NOMO-1 treated with DMSO at 0.1 percent for 48 hours (cell line): ENCODE measurements around the gene C3orf18.

Source experiments
- DNase-seq: peaks from one replicate; lab custom pipeline; 2025; ENCODE audit not compliant: unreplicated experiment; lab: John Stamatoyannopoulos, UW

The C3orf18 gene

GRCh38 chr3:50567386-50568167 lies at the start of gene C3orf18:
C3orf18 (minus strand) TSS chr3:50567747; CDS start chr3:50565699, 2,048 bp downstream.
- peak; percentile 88 for DNase-seq

GRCh38 chr3:50616770-50617095 lies 49.2 kb upstream of the C3orf18 start:
- peak; percentile 88 for DNase-seq

- peak; percentile 80 for DNase-seq
Measured at GRCh38 chr3:50616003-50616769, 48.6 kb upstream of the C3orf18 start.

GRCh38 chr3:50615190-50615589 lies 47.6 kb upstream of the C3orf18 start:
- no peak for DNase-seq

- DNase-seq = no peak
Measured at GRCh38 chr3:50612970-50613846, 45.7 kb upstream of the C3orf18 start.

GRCh38 chr3:50612234-50612882 lies 44.8 kb upstream of the C3orf18 start:
- DNase-seq = no peak

- DNase-seq = peak; percentile 98
Measured at GRCh38 chr3:50611464-50612233, 44.1 kb upstream of the C3orf18 start, which contains the start of gene CISH. CISH (minus strand) TSS chr3:50611774; CDS start chr3:50611650, 124 bp downstream.

GRCh38 chr3:50610992-50611463 lies 43.5 kb upstream of the C3orf18 start:
- DNase-seq = no peak

GRCh38 chr3:50610181-50610971 lies 42.8 kb upstream of the C3orf18 start:
- DNase-seq = no peak

GRCh38 chr3:50609763-50610085 lies 42.2 kb upstream of the C3orf18 start:
- no peak for DNase-seq

GRCh38 chr3:50609071-50609762 lies 41.7 kb upstream of the C3orf18 start:
- no peak for DNase-seq

- DNase-seq = no peak
Measured at GRCh38 chr3:50608278-50608677, 40.7 kb upstream of the C3orf18 start.

GRCh38 chr3:50607271-50608091 lies 39.9 kb upstream of the C3orf18 start:
- DNase-seq = no peak

GRCh38 chr3:50606596-50606995 lies 39.0 kb upstream of the C3orf18 start:
- no peak for DNase-seq

- DNase-seq = no peak
Measured at GRCh38 chr3:50605901-50606326, 38.4 kb upstream of the C3orf18 start.

GRCh38 chr3:50604628-50605588 lies 37.4 kb upstream of the C3orf18 start:
- peak; percentile 58 for DNase-seq
